Measurements from ENCODE around the gene MAPK7. TPM values are rescaled to one million over a fixed set of nuclear protein-coding genes. Genes with fewer than 3 reads are reported as not detected.

The MAPK7 gene
- total RNA-seq, 1 experiment from 2014 or later: 14.5 TPM

DNA sequence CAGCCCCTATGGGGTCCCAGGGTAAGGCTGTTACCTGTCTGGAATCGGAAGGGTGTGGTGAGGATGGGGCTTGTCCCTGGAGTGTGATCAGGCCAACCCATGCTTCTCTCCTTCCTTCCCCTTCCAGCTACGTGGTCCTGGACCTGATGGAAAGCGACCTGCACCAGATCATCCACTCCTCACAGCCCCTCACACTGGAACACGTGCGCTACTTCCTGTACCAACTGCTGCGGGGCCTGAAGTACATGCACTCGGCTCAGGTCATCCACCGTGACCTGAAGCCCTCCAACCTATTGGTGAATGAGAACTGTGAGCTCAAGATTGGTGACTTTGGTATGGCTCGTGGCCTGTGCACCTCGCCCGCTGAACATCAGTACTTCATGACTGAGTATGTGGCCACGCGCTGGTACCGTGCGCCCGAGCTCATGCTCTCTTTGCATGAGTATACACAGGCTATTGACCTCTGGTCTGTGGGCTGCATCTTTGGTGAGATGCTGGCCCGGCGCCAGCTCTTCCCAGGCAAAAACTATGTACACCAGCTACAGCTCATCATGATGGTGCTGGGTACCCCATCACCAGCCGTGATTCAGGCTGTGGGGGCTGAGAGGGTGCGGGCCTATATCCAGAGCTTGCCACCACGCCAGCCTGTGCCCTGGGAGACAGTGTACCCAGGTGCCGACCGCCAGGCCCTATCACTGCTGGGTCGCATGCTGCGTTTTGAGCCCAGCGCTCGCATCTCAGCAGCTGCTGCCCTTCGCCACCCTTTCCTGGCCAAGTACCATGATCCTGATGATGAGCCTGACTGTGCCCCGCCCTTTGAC is 2.4 kb downstream of the MAPK7 start:
- intact Hi-C loops (cut with micrococcal nuclease): no loop called here
- H3K36me3 Mint-ChIP-seq (ENCODE audit: insufficient read depth, unreplicated experiment): peaks cover 28% of the 10 kb centered on the region
- ChIA-PET POLR2A (interaction anchor here (0.5 to 3.6 kb wide), 3 partner anchors 68 to 280 kb away, joined by 3 to 54 read pairs (median 3); no protein-coding TSS in a partner anchor), CTCF (interaction anchor here (0.6 to 2.2 kb wide), 4 partner anchors 18 to 166 kb away, joined by 3 to 17 read pairs (median 3); partner anchors contain the start of gene B9D1)
- H3K4me1 Mint-ChIP-seq (ENCODE audit: insufficient read depth, unreplicated experiment): peaks cover 26% of the 10 kb centered on the region
- TF ChIP-seq, protein P1, sequence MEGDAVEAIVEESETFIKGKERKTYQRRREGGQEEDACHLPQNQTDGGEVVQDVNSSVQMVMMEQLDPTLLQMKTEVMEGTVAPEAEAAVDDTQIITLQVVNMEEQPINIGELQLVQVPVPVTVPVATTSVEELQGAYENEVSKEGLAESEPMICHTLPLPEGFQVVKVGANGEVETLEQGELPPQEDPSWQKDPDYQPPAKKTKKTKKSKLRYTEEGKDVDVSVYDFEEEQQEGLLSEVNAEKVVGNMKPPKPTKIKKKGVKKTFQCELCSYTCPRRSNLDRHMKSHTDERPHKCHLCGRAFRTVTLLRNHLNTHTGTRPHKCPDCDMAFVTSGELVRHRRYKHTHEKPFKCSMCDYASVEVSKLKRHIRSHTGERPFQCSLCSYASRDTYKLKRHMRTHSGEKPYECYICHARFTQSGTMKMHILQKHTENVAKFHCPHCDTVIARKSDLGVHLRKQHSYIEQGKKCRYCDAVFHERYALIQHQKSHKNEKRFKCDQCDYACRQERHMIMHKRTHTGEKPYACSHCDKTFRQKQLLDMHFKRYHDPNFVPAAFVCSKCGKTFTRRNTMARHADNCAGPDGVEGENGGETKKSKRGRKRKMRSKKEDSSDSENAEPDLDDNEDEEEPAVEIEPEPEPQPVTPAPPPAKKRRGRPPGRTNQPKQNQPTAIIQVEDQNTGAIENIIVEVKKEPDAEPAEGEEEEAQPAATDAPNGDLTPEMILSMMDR (IDR thresholded peaks at IDR 0.05; ENCODE audit: unreplicated experiment): no peak
- H3K27ac Mint-ChIP-seq (ENCODE audit: low read depth, unreplicated experiment): no peak overlapping the region
- no peak overlapping the region for H3K4me3 Mint-ChIP-seq (ENCODE audit: unreplicated experiment)
- no peak for DNase-seq (ENCODE audit: unreplicated experiment)
- BruUV-seq (replicated peaks): no TSS peak
- no peaks in the 10 kb centered on the region for H3K9me3 Mint-ChIP-seq (ENCODE audit: unreplicated experiment)
- no peaks in the 10 kb centered on the region for H3K27me3 Mint-ChIP-seq (ENCODE audit: insufficient read depth, unreplicated experiment)

DNA sequence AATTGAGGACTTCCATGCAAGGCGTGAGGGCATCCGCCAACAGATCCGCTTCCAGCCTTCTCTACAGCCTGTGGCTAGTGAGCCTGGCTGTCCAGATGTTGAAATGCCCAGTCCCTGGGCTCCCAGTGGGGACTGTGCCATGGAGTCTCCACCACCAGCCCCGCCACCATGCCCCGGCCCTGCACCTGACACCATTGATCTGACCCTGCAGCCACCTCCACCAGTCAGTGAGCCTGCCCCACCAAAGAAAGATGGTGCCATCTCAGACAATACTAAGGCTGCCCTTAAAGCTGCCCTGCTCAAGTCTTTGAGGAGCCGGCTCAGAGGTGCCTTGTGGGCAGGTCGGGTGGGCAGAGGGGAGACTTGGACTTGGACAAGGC is 3.1 kb downstream of the MAPK7 start:
- peaks cover 28% of the 10 kb centered on the region for H3K36me3 Mint-ChIP-seq (ENCODE audit: insufficient read depth, unreplicated experiment)
- no peaks in the 10 kb centered on the region for H3K27me3 Mint-ChIP-seq (ENCODE audit: insufficient read depth, unreplicated experiment)

DNA sequence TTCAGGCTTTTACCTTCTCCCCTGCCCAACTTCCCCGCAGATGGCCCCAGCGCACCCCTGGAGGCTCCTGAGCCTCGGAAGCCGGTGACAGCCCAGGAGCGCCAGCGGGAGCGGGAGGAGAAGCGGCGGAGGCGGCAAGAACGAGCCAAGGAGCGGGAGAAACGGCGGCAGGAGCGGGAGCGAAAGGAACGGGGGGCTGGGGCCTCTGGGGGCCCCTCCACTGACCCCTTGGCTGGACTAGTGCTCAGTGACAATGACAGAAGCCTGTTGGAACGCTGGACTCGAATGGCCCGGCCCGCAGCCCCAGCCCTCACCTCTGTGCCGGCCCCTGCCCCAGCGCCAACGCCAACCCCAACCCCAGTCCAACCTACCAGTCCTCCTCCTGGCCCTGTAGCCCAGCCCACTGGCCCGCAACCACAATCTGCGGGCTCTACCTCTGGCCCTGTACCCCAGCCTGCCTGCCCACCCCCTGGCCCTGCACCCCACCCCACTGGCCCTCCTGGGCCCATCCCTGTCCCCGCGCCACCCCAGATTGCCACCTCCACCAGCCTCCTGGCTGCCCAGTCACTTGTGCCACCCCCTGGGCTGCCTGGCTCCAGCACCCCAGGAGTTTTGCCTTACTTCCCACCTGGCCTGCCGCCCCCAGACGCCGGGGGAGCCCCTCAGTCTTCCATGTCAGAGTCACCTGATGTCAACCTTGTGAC is 3.6 kb downstream of the MAPK7 start:
- TF ChIP-seq, protein P1 (IDR thresholded peaks at IDR 0.05; ENCODE audit: unreplicated experiment): no peak
- Mint-ChIP-seq H3K27ac (ENCODE audit: low read depth, unreplicated experiment) (no peak overlapping the region), H3K9me3 (ENCODE audit: unreplicated experiment) (no peaks in the 10 kb centered on the region), H3K27me3 (ENCODE audit: insufficient read depth, unreplicated experiment) (no peaks in the 10 kb centered on the region), H3K4me3 (ENCODE audit: unreplicated experiment) (no peak overlapping the region), H3K4me1 (ENCODE audit: insufficient read depth, unreplicated experiment) (peaks cover 29% of the 10 kb centered on the region), H3K36me3 (ENCODE audit: insufficient read depth, unreplicated experiment) (peaks cover 28% of the 10 kb centered on the region)
- POLR2A ChIA-PET: no interaction called here
- intact Hi-C loops (cut with micrococcal nuclease): no loop called here
- DNase-seq (ENCODE audit: unreplicated experiment): no peak
- CTCF ChIA-PET: no interaction called here
- no TSS peak for BruUV-seq (replicated peaks)

More for the DNA sequence above, 3.1 kb downstream of the MAPK7 start:
- Mint-ChIP-seq H3K9me3 (ENCODE audit: unreplicated experiment) (no peaks in the 10 kb centered on the region), H3K27ac (ENCODE audit: low read depth, unreplicated experiment) (no peak overlapping the region), H3K4me3 (ENCODE audit: unreplicated experiment) (no peak overlapping the region), H3K4me1 (ENCODE audit: insufficient read depth, unreplicated experiment) (peaks cover 29% of the 10 kb centered on the region)
- ChIA-PET POLR2A (interaction anchor here (0.7 kb wide), 1 partner anchor 279 kb away, joined by 3 read pairs; no protein-coding TSS in a partner anchor), CTCF (no interaction called here)
- no peak for DNase-seq (ENCODE audit: unreplicated experiment)
- intact Hi-C loops (cut with micrococcal nuclease): no loop called here
- no TSS peak for BruUV-seq (replicated peaks)
- TF ChIP-seq, protein P1 (IDR thresholded peaks at IDR 0.05; ENCODE audit: unreplicated experiment): no peak

All from MCF 10A (cell line).